SHP77 treated with DMSO at 0.1 percent for 48 hours (cell line): ENCODE measurements around the gene SLC6A13.
"Not testable (repeated sequence)": the region's sequence is repeated elsewhere in the genome, so short reads cannot be mapped to it uniquely, and the experiment has no call there.

Experiments used
- DNase-seq: peaks from one replicate; lab custom pipeline; 2025; lab: John Stamatoyannopoulos, UW

Gene SLC6A13

DNA sequence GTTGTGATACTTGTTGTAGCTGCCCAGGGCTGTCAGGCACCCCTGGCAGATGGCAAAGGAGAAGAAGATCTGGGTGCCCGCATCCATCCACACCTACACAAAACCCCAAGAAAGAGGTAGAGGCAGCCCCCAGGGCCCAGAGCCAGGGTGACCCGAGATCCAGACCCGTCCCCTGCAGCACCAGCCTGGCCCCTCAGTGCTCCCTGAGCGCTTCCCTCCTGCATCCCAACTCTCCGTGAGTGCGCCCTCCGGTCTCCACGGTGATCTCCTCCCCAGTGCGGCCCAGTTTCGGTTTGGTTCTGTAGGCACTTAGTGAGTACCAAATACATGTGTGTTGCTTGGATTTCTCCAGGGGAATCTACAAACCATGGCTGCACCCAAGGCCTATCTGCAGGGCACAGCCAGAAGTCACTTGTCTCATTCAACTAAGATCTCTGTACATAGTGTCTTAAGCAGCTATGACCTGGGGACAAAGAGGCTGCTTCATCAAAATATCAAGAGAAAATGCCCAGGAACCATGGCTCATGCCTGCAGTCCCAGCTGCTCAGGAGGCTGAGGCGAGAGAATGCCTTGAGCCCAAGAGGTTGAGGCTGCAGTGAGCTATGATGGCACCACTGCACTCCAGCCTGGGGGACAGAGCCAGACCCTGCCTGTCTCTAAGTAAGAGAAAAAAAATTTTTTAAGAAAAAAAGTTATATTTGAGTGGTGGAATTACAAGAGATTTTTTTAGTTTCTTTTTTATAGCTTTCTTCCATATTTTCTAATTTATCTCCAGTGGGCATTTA lies 64.5 kb downstream of the SLC6A13 start:
- no peak for DNase-seq

- no peak for DNase-seq
These were observed 65.3 kb downstream of the SLC6A13 start for GRCh38 chr12:197347-197746.

- no peak for DNase-seq
These were observed 66.2 kb downstream of the SLC6A13 start for GRCh38 chr12:196436-196835.

- no peak for DNase-seq
These were observed 66.7 kb downstream of the SLC6A13 start for GRCh38 chr12:195951-196350.

- no peak for DNase-seq
These were observed 67.5 kb downstream of the SLC6A13 start for GRCh38 chr12:195156-195555.

DNA sequence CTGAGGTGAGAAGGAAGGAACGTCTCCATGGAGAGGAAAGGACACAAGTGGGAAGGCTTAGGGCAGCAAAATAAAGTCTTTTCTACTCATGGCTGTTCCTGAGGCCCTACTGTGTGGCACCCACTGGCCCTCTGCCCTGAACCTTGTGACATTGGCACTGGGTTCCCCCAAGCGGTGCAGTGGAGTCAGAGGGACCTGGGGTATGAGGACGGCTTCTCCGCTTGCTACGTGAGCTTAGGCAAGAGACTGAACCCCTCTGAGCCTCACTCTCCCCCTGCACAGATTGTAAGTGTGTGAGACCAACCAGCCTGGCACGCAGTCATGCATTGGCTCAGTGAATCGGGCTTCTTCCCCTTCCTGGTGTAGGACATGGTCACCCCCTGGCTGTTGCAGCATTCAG lies 68.4 kb downstream of the SLC6A13 start:
- no peak for DNase-seq

GRCh38 chr12:193261-193660 lies 69.4 kb downstream of the SLC6A13 start:
- DNase-seq: no peak

DNA sequence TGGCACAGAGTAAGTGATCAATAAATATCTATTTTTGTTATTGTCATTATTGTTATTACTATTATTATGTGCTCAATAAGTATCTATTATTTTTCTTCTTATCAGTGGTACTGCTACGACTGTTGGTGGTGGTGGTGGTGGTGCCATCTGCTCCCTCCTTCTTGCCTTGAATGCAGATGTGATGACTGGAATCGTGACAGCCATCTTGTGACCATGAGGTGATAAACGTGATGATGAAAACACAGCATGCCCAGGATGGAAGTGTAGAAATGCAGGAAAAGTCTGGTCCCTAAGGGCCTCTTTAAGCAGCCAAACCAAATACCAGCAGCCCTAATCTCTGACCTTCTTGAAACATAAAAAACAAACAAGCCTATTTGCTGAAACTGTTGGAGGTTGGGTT lies 71.1 kb downstream of the SLC6A13 start:
- no peak for DNase-seq

DNA sequence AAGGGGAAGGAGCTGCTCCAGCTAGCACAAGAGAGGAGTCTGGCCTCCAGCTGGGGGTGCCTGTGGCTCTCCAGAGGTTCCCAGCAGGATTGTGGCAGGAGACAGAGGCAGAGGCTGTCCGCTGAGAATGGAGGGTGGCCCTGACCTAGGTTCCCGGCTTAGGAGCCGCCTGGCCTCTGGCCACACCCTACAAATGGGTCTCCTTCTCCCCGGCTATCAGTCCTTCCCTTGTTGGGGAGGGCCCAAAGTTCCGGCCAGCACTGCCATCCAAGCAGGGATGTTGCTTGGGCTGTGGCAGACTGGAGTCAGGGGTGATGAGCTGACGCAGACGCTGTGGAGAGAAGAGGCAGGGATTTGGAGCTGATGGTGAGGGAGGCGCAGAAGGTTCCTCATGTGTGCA lies 71.8 kb downstream of the SLC6A13 start:
- DNase-seq: no peak

DNA sequence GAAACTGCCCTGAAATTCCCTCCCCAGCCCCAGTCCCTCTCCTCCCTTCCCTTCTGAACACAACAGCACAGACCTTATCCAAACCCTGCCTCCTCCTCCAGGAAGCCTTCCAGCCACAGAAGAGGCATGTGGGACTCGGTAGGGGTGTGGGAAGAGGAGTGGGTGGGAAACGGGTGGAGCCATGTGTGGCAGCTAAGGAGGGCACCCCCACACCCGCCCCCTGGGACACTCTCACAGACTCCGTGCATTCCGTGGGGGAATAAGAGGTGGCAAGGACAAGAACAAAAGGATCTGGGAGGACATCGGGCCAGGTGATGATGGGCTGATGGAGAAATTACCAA lies 73.0 kb downstream of the SLC6A13 start:
- DNase-seq: no peak

- DNase-seq: no peak
These were observed 73.6 kb downstream of the SLC6A13 start for GRCh38 chr12:188910-189621.

DNA sequence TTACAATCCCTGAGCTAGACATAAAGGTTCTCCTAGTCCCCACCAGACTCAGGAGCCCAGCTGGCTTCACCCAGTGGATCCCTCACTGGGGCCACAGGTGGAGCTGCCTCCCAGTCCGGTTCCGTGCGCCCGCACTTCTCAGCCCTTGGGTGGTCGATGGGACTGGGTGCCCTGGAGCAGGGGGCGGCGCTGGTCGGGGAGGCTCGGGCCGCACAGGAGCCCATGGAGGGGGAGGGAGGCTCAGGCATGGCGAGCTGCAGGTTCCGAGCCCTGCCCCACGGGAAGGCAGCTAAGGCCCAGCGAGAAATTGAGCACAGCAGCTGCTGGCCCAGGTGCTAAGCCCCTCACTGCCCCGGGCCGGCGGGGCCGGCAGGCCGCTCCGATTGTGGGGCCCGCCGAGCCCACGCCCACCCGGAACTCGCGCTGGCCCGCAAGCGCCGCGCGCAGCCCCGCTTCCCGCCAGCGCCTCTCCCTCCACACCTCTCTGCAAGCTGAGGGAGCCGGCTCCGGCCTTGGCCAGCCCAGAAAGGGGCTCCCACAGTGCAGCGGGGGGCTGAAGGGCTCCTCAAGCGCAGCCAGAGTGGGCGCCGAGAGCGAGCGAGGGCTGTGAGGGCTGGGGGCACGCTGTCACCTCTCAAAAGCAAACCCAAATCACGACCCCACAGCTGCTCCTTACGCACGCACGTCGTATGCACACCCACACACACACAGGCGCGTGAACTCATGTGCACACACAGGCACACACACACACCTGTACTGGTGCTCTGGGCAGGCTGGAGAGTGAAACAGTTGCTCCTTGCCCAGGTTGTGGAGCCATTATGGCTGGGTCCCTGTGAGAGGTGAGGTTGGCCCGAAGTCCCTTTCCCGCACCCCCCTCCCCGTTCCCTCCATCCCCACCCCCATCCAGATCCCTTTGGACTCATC lies 74.4 kb downstream of the SLC6A13 start:
- DNase-seq: not testable (repeated sequence)

- DNase-seq: no peak
These were observed 76.5 kb downstream of the SLC6A13 start for GRCh38 chr12:186006-186625.

GRCh38 chr12:185576-185955 lies 77.1 kb downstream of the SLC6A13 start:
- DNase-seq: no peak

DNA sequence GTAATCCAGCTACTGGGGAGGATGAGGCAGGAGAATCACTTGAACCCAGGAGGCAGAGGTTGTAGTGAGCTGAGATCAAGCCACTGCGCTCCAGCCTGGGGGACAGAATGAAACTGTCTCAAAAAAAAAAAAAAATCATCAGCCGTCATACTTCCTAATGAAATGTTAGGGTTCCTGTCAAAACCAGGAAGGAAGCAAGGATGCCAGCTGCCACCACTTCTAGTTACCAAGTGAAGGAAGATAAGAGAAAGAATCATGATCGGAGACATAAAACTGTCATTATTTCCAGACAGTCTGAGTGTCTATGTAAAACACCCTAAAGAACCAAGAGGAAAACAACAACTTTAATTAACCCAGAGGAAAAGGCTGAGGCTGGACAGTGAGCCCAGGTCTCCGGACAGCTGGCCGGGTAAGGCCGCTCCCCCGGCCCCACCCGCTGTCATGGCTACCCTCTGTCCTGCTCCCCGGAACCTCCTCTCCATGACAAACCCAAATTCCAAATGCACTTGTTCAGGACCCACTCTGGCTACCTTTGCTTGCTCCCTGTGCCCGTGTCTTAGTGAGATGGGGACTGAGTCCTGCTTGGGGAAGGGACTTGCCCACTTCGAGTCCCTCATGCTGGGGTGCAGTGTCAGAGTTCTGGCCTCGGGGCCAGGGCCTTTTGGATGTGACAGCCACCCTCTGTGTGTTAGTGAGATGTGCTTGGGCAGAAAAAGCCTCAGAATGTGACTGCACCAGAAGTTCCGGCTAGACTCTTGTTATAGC lies 77.6 kb downstream of the SLC6A13 start:
- DNase-seq: no peak

- DNase-seq: no peak
These were observed 80.2 kb downstream of the SLC6A13 start for GRCh38 chr12:182381-182892.

DNA sequence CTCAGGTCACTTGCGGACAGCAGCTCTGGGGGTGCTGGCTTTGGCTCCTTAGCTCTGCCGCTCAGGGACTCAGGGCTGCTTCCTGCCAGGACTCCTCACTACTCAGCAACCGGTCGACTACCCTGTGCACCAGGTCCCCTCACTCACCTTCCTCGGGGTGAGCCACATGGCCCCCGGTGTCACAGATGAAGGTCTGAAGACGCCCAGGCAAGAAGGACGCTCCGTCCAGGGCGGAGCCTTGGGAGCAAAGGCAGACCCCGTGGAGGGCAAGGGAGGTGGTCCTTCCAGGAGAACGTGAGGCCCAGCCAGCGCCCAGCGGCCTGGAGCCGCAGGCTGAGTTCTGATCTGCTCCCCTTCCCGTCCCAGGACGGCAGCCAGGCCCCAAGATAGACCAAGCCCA lies 80.7 kb downstream of the SLC6A13 start:
- no peak for DNase-seq

DNA sequence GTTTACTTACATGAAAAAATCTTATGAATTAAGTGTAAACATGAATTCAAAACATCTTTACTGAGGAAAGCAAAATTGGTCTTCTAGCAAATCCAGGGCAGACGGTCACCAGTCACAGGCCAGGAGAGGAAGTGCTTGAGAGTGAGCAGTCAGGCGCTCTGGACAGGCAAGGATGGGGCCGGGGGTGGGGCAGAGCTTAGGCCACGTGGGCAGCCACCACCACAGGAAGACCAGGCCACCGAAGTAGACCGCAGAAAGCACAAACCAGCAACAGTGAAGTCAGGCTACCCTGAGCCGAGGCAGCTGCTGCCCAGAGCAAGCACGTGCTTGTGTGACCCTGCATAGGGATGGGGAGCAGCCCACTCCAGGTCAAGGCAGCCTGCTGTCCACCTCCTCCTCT lies 82.2 kb downstream of the SLC6A13 start:
- no peak for DNase-seq

DNA sequence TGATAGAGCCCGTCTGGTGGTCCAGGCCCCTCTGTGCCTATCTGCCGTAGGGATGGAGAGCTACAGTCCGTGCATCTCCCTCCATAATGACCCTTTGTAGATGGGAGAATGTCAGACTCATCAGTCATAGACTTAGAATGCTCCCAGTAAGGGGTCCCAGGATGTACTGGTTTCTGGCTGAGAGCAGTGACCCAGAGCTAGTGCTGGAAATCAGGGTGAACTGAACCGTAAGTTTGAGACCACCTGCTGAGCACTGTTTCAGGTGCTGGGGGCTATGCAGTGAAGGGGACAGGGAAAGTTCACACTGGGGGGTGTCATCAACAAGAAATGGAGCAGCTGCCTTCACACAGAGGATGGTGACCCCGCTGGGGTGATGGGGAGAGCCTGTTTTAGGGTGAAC lies 82.8 kb downstream of the SLC6A13 start:
- DNase-seq: no peak

DNA sequence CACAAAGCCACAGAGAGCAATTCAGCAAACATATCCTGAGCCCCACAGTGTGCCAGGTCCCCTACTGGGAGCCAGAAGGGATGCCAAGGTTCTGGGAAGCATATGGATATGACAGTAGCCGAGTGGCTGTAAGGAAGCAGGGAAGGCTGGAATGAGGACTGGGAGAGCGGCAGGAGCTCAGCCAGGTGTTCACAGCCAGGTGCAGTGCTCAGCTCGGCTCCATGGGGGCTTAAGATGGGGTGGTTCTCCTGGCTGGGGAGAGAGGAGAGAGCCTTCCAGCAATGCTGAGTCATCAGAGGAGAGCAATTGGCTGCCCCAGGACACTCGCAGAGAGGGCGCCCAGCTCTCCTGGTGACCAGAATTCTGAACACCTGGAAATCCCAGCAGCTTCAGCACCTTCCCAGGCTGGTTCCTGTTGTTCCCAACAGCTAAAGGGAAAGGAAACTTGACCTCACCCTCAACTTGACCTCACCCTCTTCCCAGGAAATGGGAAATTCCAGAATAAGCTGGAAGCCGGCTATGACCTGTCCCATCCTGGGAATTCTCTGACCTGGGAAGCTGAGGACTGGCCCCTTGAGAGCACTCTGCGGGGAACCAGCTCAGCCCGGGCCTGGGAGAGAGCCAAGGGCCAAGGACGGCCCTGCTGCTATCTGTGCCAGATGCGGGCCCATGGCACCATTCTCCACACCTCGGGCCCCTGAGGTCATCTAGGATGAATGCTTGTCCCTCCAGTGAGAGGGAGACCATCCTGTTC lies 83.3 kb downstream of the SLC6A13 start:
- DNase-seq: no peak

GRCh38 chr12:178829-179109 lies 83.9 kb downstream of the SLC6A13 start:
- no peak for DNase-seq
